ENCODE measurements around the gene FRZB.

Gene FRZB

GRCh38 chr2:182890773-182891378 lies 24.4 kb upstream of the FRZB start:
- Histone ChIP-seq H3K9ac (ENCODE audit: low read length) (no peak overlapping the region), H4K20me1 (ENCODE audit: insufficient read depth, low read length) (no peaks in the 10 kb centered on the region), H2AFZ (ENCODE audit: low read length) (peak overlapping the region; percentile 8; the same call in 1 of the 2 replicates), H3K27ac (ENCODE audit: low read length) (no peak overlapping the region), H3K9me3 (replicated peaks; ENCODE audit: insufficient read depth, low read length) (no peaks in the 10 kb centered on the region), H3K9me2 (replicated peaks; ENCODE audit: insufficient read depth, low read length) (no peaks in the 10 kb centered on the region), H3F3A (ENCODE audit: insufficient read depth, low read length) (0 out of 2 replicates have a peak, but pooled peaks cover 7% of the 10 kb centered on the region), H3K36me3 (replicated peaks; ENCODE audit: insufficient read depth, low read length) (no peaks in the 10 kb centered on the region), H3K27me3 (replicated peaks; ENCODE audit: insufficient read depth, low read length) (no peaks in the 10 kb centered on the region), H3K4me2 (ENCODE audit: low read depth, low read length) (peak overlapping the region; percentile 20), H3K4me1 (ENCODE audit: low read length) (peaks cover 22% of the 10 kb centered on the region), H3K79me2 (ENCODE audit: low read length) (no peaks in the 10 kb centered on the region), H3K4me3 (ENCODE audit: low read length) (no peak overlapping the region)
- no peak for TF ChIP-seq CTCF (IDR thresholded peaks at IDR 0.05; ENCODE audit: low read length)
- TF ChIP-seq EZH2 (optimal IDR thresholded peaks at IDR 0.05; ENCODE audit: low read depth, low read length), result no peak
- no peak for TF ChIP-seq EZH2phosphoT487 (IDR thresholded peaks at IDR 0.05; ENCODE audit: low read length)
- DNase-seq, result no peak

- no peak overlapping the region for H3K9ac ChIP-seq (ENCODE audit: low read length)
- no peak overlapping the region for H3K4me2 ChIP-seq (ENCODE audit: low read depth, low read length)
- TF ChIP-seq EZH2 (optimal IDR thresholded peaks at IDR 0.05; ENCODE audit: low read depth, low read length), result no peak
- no peak for TF ChIP-seq CTCF (IDR thresholded peaks at IDR 0.05; ENCODE audit: low read length)
- TF ChIP-seq EZH2phosphoT487 (IDR thresholded peaks at IDR 0.05; ENCODE audit: low read length), result no peak
- no peak for DNase-seq
- H3K27ac ChIP-seq (ENCODE audit: low read length), result no peak overlapping the region
- H3K4me3 ChIP-seq (ENCODE audit: low read length), result no peak overlapping the region
- H3K4me1 ChIP-seq (ENCODE audit: low read length), result peaks cover 22% of the 10 kb centered on the region
- no peak overlapping the region for H2AFZ ChIP-seq (ENCODE audit: low read length)
- H3K9me2 ChIP-seq (replicated peaks; ENCODE audit: insufficient read depth, low read length), result no peaks in the 10 kb centered on the region
- H3K27me3 ChIP-seq (replicated peaks; ENCODE audit: insufficient read depth, low read length), result no peaks in the 10 kb centered on the region
- H3K79me2 ChIP-seq (ENCODE audit: low read length), result no peaks in the 10 kb centered on the region
- 0 out of 2 replicates have a peak, but pooled peaks cover 7% of the 10 kb centered on the region for H3F3A ChIP-seq (ENCODE audit: insufficient read depth, low read length)
- H3K9me3 ChIP-seq (replicated peaks; ENCODE audit: insufficient read depth, low read length), result no peaks in the 10 kb centered on the region
- no peaks in the 10 kb centered on the region for H4K20me1 ChIP-seq (ENCODE audit: insufficient read depth, low read length)
- H3K36me3 ChIP-seq (replicated peaks; ENCODE audit: insufficient read depth, low read length), result no peaks in the 10 kb centered on the region
Measured at GRCh38 chr2:182890305-182890704, 23.9 kb upstream of the FRZB start.

- Histone ChIP-seq H3K9me3 (replicated peaks; ENCODE audit: insufficient read depth, low read length) (no peaks in the 10 kb centered on the region), H3K4me1 (ENCODE audit: low read length) (peaks cover 29% of the 10 kb centered on the region), H3K27ac (ENCODE audit: low read length) (peak overlapping the region; percentile 73), H3K79me2 (ENCODE audit: low read length) (no peaks in the 10 kb centered on the region), H3K9me2 (replicated peaks; ENCODE audit: insufficient read depth, low read length) (no peaks in the 10 kb centered on the region), H3K4me2 (ENCODE audit: low read depth, low read length) (peak overlapping the region; percentile 54), H3K9ac (ENCODE audit: low read length) (peak overlapping the region; percentile 43; the same call in 1 of the 2 replicates), H4K20me1 (ENCODE audit: insufficient read depth, low read length) (no peaks in the 10 kb centered on the region), H3K36me3 (replicated peaks; ENCODE audit: insufficient read depth, low read length) (no peaks in the 10 kb centered on the region), H3F3A (ENCODE audit: insufficient read depth, low read length) (0 out of 2 replicates have a peak, but pooled peaks cover 11% of the 10 kb centered on the region), H3K27me3 (replicated peaks; ENCODE audit: insufficient read depth, low read length) (no peaks in the 10 kb centered on the region), H2AFZ (ENCODE audit: low read length) (peak overlapping the region; percentile 76), H3K4me3 (ENCODE audit: low read length) (peak overlapping the region; percentile 9; the same call in 1 of the 2 replicates)
- DNase-seq, result peak; percentile 77
- TF ChIP-seq CTCF (IDR thresholded peaks at IDR 0.05; ENCODE audit: low read length) (no peak), EZH2phosphoT487 (IDR thresholded peaks at IDR 0.05; ENCODE audit: low read length) (no peak), EZH2 (optimal IDR thresholded peaks at IDR 0.05; ENCODE audit: low read depth, low read length) (no peak)
Measured at GRCh38 chr2:182887753-182888415, 21.4 kb upstream of the FRZB start.
